ENCODE results near the gene ENG. TPM values are rescaled to one million over a fixed set of nuclear protein-coding genes. Genes with fewer than 3 reads are reported as not detected.

Gene ENG
- total and polyA plus RNA-seq, 2 experiments from 2014 or later: 1.4 to 2.6 TPM

GRCh38 chr9:127817881-127818434 lies 36.5 kb downstream of the ENG start (continued):
- TF ChIP-seq, protein P1, sequence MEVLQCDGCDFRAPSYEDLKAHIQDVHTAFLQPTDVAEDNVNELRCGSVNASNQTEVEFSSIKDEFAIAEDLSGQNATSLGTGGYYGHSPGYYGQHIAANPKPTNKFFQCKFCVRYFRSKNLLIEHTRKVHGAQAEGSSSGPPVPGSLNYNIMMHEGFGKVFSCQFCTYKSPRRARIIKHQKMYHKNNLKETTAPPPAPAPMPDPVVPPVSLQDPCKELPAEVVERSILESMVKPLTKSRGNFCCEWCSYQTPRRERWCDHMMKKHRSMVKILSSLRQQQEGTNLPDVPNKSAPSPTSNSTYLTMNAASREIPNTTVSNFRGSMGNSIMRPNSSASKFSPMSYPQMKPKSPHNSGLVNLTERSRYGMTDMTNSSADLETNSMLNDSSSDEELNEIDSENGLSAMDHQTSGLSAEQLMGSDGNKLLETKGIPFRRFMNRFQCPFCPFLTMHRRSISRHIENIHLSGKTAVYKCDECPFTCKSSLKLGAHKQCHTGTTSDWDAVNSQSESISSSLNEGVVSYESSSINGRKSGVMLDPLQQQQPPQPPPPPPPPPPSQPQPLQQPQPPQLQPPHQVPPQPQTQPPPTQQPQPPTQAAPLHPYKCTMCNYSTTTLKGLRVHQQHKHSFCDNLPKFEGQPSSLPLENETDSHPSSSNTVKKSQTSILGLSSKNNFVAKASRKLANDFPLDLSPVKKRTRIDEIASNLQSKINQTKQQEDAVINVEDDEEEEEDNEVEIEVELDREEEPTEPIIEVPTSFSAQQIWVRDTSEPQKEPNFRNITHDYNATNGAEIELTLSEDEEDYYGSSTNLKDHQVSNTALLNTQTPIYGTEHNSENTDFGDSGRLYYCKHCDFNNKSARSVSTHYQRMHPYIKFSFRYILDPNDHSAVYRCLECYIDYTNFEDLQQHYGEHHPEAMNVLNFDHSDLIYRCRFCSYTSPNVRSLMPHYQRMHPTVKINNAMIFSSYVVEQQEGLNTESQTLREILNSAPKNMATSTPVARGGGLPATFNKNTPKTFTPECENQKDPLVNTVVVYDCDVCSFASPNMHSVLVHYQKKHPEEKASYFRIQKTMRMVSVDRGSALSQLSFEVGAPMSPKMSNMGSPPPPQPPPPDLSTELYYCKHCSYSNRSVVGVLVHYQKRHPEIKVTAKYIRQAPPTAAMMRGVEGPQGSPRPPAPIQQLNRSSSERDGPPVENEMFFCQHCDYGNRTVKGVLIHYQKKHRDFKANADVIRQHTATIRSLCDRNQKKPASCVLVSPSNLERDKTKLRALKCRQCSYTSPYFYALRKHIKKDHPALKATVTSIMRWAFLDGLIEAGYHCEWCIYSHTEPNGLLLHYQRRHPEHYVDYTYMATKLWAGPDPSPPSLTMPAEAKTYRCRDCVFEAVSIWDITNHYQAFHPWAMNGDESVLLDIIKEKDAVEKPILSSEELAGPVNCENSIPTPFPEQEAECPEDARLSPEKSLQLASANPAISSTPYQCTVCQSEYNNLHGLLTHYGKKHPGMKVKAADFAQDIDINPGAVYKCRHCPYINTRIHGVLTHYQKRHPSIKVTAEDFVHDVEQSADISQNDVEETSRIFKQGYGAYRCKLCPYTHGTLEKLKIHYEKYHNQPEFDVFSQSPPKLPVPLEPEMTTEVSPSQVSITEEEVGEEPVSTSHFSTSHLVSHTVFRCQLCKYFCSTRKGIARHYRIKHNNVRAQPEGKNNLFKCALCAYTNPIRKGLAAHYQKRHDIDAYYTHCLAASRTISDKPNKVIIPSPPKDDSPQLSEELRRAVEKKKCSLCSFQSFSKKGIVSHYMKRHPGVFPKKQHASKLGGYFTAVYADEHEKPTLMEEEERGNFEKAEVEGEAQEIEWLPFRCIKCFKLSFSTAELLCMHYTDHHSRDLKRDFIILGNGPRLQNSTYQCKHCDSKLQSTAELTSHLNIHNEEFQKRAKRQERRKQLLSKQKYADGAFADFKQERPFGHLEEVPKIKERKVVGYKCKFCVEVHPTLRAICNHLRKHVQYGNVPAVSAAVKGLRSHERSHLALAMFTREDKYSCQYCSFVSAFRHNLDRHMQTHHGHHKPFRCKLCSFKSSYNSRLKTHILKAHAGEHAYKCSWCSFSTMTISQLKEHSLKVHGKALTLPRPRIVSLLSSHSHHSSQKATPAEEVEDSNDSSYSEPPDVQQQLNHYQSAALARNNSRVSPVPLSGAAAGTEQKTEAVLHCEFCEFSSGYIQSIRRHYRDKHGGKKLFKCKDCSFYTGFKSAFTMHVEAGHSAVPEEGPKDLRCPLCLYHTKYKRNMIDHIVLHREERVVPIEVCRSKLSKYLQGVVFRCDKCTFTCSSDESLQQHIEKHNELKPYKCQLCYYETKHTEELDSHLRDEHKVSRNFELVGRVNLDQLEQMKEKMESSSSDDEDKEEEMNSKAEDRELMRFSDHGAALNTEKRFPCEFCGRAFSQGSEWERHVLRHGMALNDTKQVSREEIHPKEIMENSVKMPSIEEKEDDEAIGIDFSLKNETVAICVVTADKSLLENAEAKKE (CRISPR knock-in tag; IDR thresholded peaks at IDR 0.05): no peak
- TF ChIP-seq STAT1 (IDR thresholded peaks at IDR 0.05; ENCODE audit: unreplicated experiment) (no peak), EZH2 (IDR thresholded peaks at IDR 0.05; ENCODE audit: low read depth, unreplicated experiment) (no peak), POLR2AphosphoS5 (IDR thresholded peaks at IDR 0.05; ENCODE audit: low read depth) (no peak; the same call in 1 of the 2 replicates)
- TF ChIP-seq, protein P2, sequence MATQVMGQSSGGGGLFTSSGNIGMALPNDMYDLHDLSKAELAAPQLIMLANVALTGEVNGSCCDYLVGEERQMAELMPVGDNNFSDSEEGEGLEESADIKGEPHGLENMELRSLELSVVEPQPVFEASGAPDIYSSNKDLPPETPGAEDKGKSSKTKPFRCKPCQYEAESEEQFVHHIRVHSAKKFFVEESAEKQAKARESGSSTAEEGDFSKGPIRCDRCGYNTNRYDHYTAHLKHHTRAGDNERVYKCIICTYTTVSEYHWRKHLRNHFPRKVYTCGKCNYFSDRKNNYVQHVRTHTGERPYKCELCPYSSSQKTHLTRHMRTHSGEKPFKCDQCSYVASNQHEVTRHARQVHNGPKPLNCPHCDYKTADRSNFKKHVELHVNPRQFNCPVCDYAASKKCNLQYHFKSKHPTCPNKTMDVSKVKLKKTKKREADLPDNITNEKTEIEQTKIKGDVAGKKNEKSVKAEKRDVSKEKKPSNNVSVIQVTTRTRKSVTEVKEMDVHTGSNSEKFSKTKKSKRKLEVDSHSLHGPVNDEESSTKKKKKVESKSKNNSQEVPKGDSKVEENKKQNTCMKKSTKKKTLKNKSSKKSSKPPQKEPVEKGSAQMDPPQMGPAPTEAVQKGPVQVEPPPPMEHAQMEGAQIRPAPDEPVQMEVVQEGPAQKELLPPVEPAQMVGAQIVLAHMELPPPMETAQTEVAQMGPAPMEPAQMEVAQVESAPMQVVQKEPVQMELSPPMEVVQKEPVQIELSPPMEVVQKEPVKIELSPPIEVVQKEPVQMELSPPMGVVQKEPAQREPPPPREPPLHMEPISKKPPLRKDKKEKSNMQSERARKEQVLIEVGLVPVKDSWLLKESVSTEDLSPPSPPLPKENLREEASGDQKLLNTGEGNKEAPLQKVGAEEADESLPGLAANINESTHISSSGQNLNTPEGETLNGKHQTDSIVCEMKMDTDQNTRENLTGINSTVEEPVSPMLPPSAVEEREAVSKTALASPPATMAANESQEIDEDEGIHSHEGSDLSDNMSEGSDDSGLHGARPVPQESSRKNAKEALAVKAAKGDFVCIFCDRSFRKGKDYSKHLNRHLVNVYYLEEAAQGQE (IDR thresholded peaks at IDR 0.05; ENCODE audit: unreplicated experiment): no peak

GRCh38 chr9:127816728-127817127 lies 37.7 kb downstream of the ENG start:
- Mint-ChIP-seq H3K36me3 (ENCODE audit: low read depth) (peaks cover 29% of the 10 kb centered on the region), H3K27me3 (ENCODE audit: insufficient read depth, low read depth, poor library complexity) (peaks cover 19% of the 10 kb centered on the region), H3K4me3 (no peak overlapping the region)
- TF ChIP-seq JUNB (IDR thresholded peaks at IDR 0.05; ENCODE audit: unreplicated experiment): no peak
- no peak for TF ChIP-seq NANOG (IDR thresholded peaks at IDR 0.05; ENCODE audit: borderline replicate concordance)
- no peak for TF ChIP-seq ZNF331 (CRISPR knock-in tag; IDR thresholded peaks at IDR 0.05; ENCODE audit: low read depth)
- TF ChIP-seq CTCF (conservative IDR thresholded peaks at IDR 0.05; ENCODE audit: low read depth in 2 of 2): no peak
- TF ChIP-seq STAT1 (IDR thresholded peaks at IDR 0.05; ENCODE audit: unreplicated experiment): no peak
- no peak for TF ChIP-seq ZNF114 (CRISPR knock-in tag; IDR thresholded peaks at IDR 0.05)
- TF ChIP-seq POLR2AphosphoS5 (IDR thresholded peaks at IDR 0.05; ENCODE audit: low read depth): no peak; the same call in 1 of the 2 replicates
- no peak for TF ChIP-seq EZH2 (IDR thresholded peaks at IDR 0.05; ENCODE audit: low read depth, unreplicated experiment)

More at GRCh38 chr9:127816728-127817127, 37.7 kb downstream of the ENG start:
- Histone ChIP-seq H3K79me2 (replicated peaks; ENCODE audit: insufficient read depth) (no peaks in the 10 kb centered on the region), H3K27ac (ENCODE audit: low read depth) (no peak overlapping the region), H3K36me3 (ENCODE audit: insufficient read depth) (peaks cover 5% of the 10 kb centered on the region), H2AFZ (no peak overlapping the region), H3K4me2 (no peak overlapping the region), H3K9me2 (ENCODE audit: insufficient read depth) (no peaks in the 10 kb centered on the region), H3K4me3 (no peak overlapping the region), H3K4me1 (ENCODE audit: insufficient read depth) (no peaks in the 10 kb centered on the region), H3F3A (replicated peaks; ENCODE audit: low read depth) (no peaks in the 10 kb centered on the region; the same call in 1 of the 2 replicates), H4K20me1 (replicated peaks; ENCODE audit: insufficient read depth) (no peaks in the 10 kb centered on the region; the same call in 1 of the 2 replicates), H3K27me3 (ENCODE audit: insufficient read depth) (no peaks in the 10 kb centered on the region)
- DNase-seq (ENCODE audit: low spot score) (no peak), ATAC-seq (no peak)
- Mint-ChIP-seq H3K4me1 (no peaks in the 10 kb centered on the region), H3K9me3 (no peaks in the 10 kb centered on the region), H3K27ac (no peak overlapping the region)

Measured in GM23338 (cell line).